BE2C (cell line): ENCODE data around the gene SLC6A7.

Experiments
- DNase-seq: peaks from one replicate; pipeline ENCODE4 v3.0.0-alpha.2; 2020
- H3K27me3 ChIP-seq: fragments of 250-450 bp; sonication (Bioruptor Pico); 2 replicates; pipeline ENCODE4 v1.5.1; 2020; ENCODE audit warnings: mild to moderate bottlenecking
- H3K36me3 ChIP-seq: fragments of 250-450 bp; sonication (Bioruptor Pico); 2 replicates; pipeline ENCODE4 v1.5.1; 2020; ENCODE audit warnings: mild to moderate bottlenecking
- H3K4me1 ChIP-seq: fragments of 250-450 bp; sonication (Bioruptor Pico); 2 replicates; pipeline ENCODE4 v1.5.1; 2020
- H3K4me3 ChIP-seq: 2 replicates; pipeline ENCODE4 v1.5.1; 2011; ENCODE audit warnings: low read depth, low read length
- H3K9me3 ChIP-seq: fragments of 250-450 bp; sonication (Bioruptor Pico); 2 replicates; pipeline ENCODE4 v1.5.1; 2020
- CTCF ChIP-seq: IDR thresholded peaks from 2 replicates; pipeline ENCODE4 v1.5.1; 2012; ENCODE audit warnings: mild to moderate bottlenecking, low read depth, low read length

The SLC6A7 gene

GRCh38 chr5:150206098-150206778 lies 16.4 kb downstream of the SLC6A7 start:
- DNase-seq = no peak
- TF ChIP-seq CTCF = no peak
- H3K36me3 ChIP-seq = no peaks in the 10 kb centered on the region
- H3K4me3 ChIP-seq = no peak overlapping the region
- H3K9me3 ChIP-seq = no peaks in the 10 kb centered on the region
- no peaks in the 10 kb centered on the region for H3K4me1 ChIP-seq
- no peaks in the 10 kb centered on the region for H3K27me3 ChIP-seq

DNA sequence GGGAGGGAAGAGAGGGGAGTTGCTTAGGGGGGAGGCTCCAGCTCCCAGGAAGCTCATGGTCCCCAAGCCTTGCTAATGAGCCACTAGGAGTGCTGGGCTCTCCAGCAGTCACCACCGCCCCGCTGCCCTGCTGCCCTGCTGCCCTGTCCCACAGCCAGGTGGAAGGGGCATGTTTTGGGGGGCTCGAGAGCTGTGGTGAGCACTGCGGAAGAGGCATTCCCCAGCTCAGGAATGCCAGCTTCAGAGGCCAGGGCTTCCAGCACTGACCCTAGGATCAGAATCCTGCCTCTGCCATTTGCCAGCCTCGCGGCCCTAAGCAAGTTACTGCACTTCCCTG lies 16.9 kb downstream of the SLC6A7 start:
- Histone ChIP-seq H3K36me3 (no peaks in the 10 kb centered on the region), H3K27me3 (no peaks in the 10 kb centered on the region), H3K4me1 (no peaks in the 10 kb centered on the region), H3K9me3 (no peaks in the 10 kb centered on the region), H3K4me3 (no peak overlapping the region)
- no peak for DNase-seq
- TF ChIP-seq CTCF = no peak

GRCh38 chr5:150208187-150209098 lies 18.6 kb downstream of the SLC6A7 start:
- DNase-seq = no peak
- H3K9me3 ChIP-seq = no peaks in the 10 kb centered on the region
- no peak for TF ChIP-seq CTCF
- H3K4me3 ChIP-seq = no peak overlapping the region
- no peaks in the 10 kb centered on the region for H3K27me3 ChIP-seq
- no peaks in the 10 kb centered on the region for H3K4me1 ChIP-seq
- H3K36me3 ChIP-seq = no peaks in the 10 kb centered on the region

- Histone ChIP-seq H3K4me3 (no peak overlapping the region), H3K27me3 (no peaks in the 10 kb centered on the region), H3K4me1 (no peaks in the 10 kb centered on the region), H3K9me3 (no peaks in the 10 kb centered on the region), H3K36me3 (no peaks in the 10 kb centered on the region)
- TF ChIP-seq CTCF = no peak
- DNase-seq = no peak
Measured at GRCh38 chr5:150209099-150209635, 19.3 kb downstream of the SLC6A7 start.

- Histone ChIP-seq H3K36me3 (no peaks in the 10 kb centered on the region), H3K4me1 (no peaks in the 10 kb centered on the region), H3K4me3 (no peak overlapping the region), H3K9me3 (no peaks in the 10 kb centered on the region), H3K27me3 (no peaks in the 10 kb centered on the region)
- TF ChIP-seq CTCF = no peak
- DNase-seq = no peak
Measured at GRCh38 chr5:150210644-150211043, 20.8 kb downstream of the SLC6A7 start.
